Endometrial microvascular endothelial cells (primary cell): ENCODE results near the gene FMN2. TPM values are rescaled to one million over a fixed set of nuclear protein-coding genes. Genes with fewer than 3 reads are reported as not detected.
"Not testable (repeated sequence)": the region's sequence is repeated elsewhere in the genome, so short reads cannot be mapped to it uniquely, and the experiment has no call there.

Experiments
- in situ Hi-C: cut with HindIII; loops from 2 replicates; pipeline ENCODE4 v1.10.0; 2017; ENCODE audit warnings: low sequenced_read_pairs, low pct_unique_long_range_greater_than_20kb; ENCODE audit errors: inconsistent ontology term
- total RNA-seq: library from RNA; depleted of rRNA; stranded (reverse); fragments of >200 nt; gene quantifications from one replicate; pipeline ENCODE4 v1.2.3, GENCODE V29; 2015; ENCODE audit errors: inconsistent ontology term

Gene FMN2
- total RNA-seq, 1 donor from 2014 or later, result 0.93 TPM

- in situ Hi-C loops, result no loop called here
Observed at GRCh38 chr1:240234485-240235210, 143.0 kb downstream of the FMN2 start.

GRCh38 chr1:240235521-240236288, 144.0 kb downstream of the FMN2 start:
- in situ Hi-C loops, result no loop called here

- in situ Hi-C loops, result no loop called here
Observed at GRCh38 chr1:240237305-240237721, 145.6 kb downstream of the FMN2 start.

GRCh38 chr1:240239309-240239708, 147.6 kb downstream of the FMN2 start:
- in situ Hi-C loops, result no loop called here

- in situ Hi-C loops, result no loop called here
Observed at GRCh38 chr1:240241278-240241677, 149.6 kb downstream of the FMN2 start.

GRCh38 chr1:240242601-240243144, 151.0 kb downstream of the FMN2 start:
- in situ Hi-C loops, result no loop called here

- in situ Hi-C loops, result no loop called here
Observed at GRCh38 chr1:240244968-240245628, 153.4 kb downstream of the FMN2 start.

- in situ Hi-C loops, result no loop called here
Observed at GRCh38 chr1:240245629-240246020, 153.9 kb downstream of the FMN2 start.

GRCh38 chr1:240247899-240248298, 156.2 kb downstream of the FMN2 start:
- in situ Hi-C loops, result no loop called here

- in situ Hi-C loops, result no loop called here
Observed at GRCh38 chr1:240254006-240254405, 162.3 kb downstream of the FMN2 start.

GRCh38 chr1:240254778-240255291, 163.2 kb downstream of the FMN2 start:
- in situ Hi-C loops, result no loop called here

GRCh38 chr1:240255922-240256321, 164.2 kb downstream of the FMN2 start:
- in situ Hi-C loops, result no loop called here

GRCh38 chr1:240256836-240257503, 165.3 kb downstream of the FMN2 start:
- in situ Hi-C loops, result no loop called here

GRCh38 chr1:240258910-240259309, 167.2 kb downstream of the FMN2 start:
- in situ Hi-C loops, result no loop called here

GRCh38 chr1:240264494-240264893, 172.8 kb downstream of the FMN2 start:
- in situ Hi-C loops, result not testable (repeated sequence)

GRCh38 chr1:240271081-240271480, 179.4 kb downstream of the FMN2 start:
- in situ Hi-C loops, result no loop called here

GRCh38 chr1:240274569-240274968, 182.9 kb downstream of the FMN2 start:
- in situ Hi-C loops, result no loop called here

- in situ Hi-C loops, result not testable (repeated sequence)
Observed at GRCh38 chr1:240275219-240275618, 183.5 kb downstream of the FMN2 start.

- in situ Hi-C loops, result no loop called here
Observed at GRCh38 chr1:240278082-240278481, 186.4 kb downstream of the FMN2 start.
